ENCODE results near the gene MUC4. TPM values are rescaled to one million over a fixed set of nuclear protein-coding genes. Genes with fewer than 3 reads are reported as not detected.

Gene MUC4
- total and polyA plus RNA-seq, 10 of the 15 experiments (the other 5 are each of a cell fraction or from before 2014, with no cell fraction given): 0.02 to 0.46 (median 0.27) TPM; not detected in 4

DNA sequence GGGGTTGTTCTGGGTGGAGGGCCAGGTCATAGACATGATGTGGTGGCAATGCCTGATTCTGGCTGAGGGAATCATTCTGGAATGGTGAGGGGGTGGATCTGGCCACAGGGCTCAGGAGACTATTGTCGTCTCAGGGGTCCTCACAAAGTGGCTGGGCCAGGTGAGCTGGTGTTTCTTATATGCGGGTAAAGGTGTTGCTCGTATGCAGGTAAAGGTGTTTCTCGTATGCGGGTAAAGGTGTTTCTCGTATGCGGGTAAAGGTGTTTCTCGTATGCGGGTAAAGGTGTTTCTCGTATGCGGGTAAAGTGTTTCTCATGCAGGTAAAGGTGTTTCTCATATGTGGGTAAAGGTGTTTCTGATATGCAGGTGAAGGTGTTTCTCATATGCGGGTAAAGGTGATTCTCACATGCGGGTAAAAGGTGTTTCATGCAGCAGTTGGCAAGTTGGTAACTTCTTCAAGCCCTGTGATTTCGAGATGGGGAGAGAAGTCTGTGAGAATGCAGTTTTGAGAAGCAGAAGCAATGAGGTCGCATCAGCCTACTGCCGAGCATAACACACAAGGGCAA lies 10.5 kb upstream of the MUC4 start:
- Histone ChIP-seq H3K4me1 (ENCODE audit: control insufficient read depth, insufficient read depth, low read length) (no peaks in the 10 kb centered on the region), H4K20me1 (ENCODE audit: control insufficient read depth, insufficient read depth) (no peaks in the 10 kb centered on the region), H3K36me3 (ENCODE audit: control insufficient read depth in 2 of 2, insufficient read depth in 2 of 2, low read length in 1 of 2) (no peaks in the 10 kb centered on the region), H3K79me2 (ENCODE audit: control insufficient read depth, insufficient read depth, low read length) (no peaks in the 10 kb centered on the region), H2AFZ (ENCODE audit: control insufficient read depth, low read depth, low read length) (no peak overlapping the region), H3K27me3 (replicated peaks in 1 of 2; ENCODE audit: control insufficient read depth in 2 of 2, insufficient read depth in 2 of 2, low read length in 1 of 2) (no peaks in the 10 kb centered on the region), H3K9me3 (replicated peaks; ENCODE audit: control insufficient read depth, insufficient read depth, low read length) (no peaks in the 10 kb centered on the region), H3K9ac (ENCODE audit: control insufficient read depth, insufficient read depth, low read length) (no peak overlapping the region), H3K27ac (ENCODE audit: control insufficient read depth, insufficient read depth) (no peak overlapping the region), H3K4me2 (ENCODE audit: control insufficient read depth, insufficient read depth) (no peak overlapping the region), H3K4me3 (no peak overlapping the region)
- FAIRE-seq (no peak), ATAC-seq (no peak), DNase-seq (ENCODE audit: low read depth, low spot score) (no peak)
- ChIA-PET SMC1A (ENCODE audit: uncharacterized antibody, unreplicated experiment) (no interaction called here), CTCF (no interaction called here), POLR2A (interaction anchor here (0.5 to 0.7 kb wide), 3 partner anchors 19 to 130 kb away, joined by 3 to 5 read pairs (median 3); no protein-coding TSS in a partner anchor), RAD21 (ENCODE audit: unreplicated experiment) (no interaction called here)
- intact Hi-C loops (cut with micrococcal nuclease; ENCODE audit: unreplicated experiment): no loop called here
- no TSS peak for BruUV-seq (replicated peaks)
- in situ Hi-C loops (cut with MboI): no loop called here
- no peak for TF ChIP-seq MYC (IDR thresholded peaks at IDR 0.05; ENCODE audit: insufficient read depth, insufficient read length, insufficient replicate concordance, low read length, severe bottlenecking)
- TF ChIP-seq CREM (IDR thresholded peaks at IDR 0.05; ENCODE audit: low read depth): no peak
- TF ChIP-seq, protein P1, sequence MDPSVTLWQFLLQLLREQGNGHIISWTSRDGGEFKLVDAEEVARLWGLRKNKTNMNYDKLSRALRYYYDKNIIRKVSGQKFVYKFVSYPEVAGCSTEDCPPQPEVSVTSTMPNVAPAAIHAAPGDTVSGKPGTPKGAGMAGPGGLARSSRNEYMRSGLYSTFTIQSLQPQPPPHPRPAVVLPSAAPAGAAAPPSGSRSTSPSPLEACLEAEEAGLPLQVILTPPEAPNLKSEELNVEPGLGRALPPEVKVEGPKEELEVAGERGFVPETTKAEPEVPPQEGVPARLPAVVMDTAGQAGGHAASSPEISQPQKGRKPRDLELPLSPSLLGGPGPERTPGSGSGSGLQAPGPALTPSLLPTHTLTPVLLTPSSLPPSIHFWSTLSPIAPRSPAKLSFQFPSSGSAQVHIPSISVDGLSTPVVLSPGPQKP (IDR thresholded peaks at IDR 0.05; ENCODE audit: low read depth, low read length): no peak
- no peak for TF ChIP-seq CBX5 (IDR thresholded peaks at IDR 0.05; ENCODE audit: low read depth)
- TF ChIP-seq BRCA1 (IDR thresholded peaks at IDR 0.05; ENCODE audit: low read depth, low read length): no peak
- TF ChIP-seq ETV6 (conservative IDR thresholded peaks at IDR 0.05 in 1 of 2, IDR thresholded peaks at IDR 0.05 in 1 of 2; ENCODE audit: borderline replicate concordance in 1 of 2, low read depth in 1 of 2): no peak
- no peak for TF ChIP-seq ZNF622 (IDR thresholded peaks at IDR 0.05)
- TF ChIP-seq, protein P2, sequence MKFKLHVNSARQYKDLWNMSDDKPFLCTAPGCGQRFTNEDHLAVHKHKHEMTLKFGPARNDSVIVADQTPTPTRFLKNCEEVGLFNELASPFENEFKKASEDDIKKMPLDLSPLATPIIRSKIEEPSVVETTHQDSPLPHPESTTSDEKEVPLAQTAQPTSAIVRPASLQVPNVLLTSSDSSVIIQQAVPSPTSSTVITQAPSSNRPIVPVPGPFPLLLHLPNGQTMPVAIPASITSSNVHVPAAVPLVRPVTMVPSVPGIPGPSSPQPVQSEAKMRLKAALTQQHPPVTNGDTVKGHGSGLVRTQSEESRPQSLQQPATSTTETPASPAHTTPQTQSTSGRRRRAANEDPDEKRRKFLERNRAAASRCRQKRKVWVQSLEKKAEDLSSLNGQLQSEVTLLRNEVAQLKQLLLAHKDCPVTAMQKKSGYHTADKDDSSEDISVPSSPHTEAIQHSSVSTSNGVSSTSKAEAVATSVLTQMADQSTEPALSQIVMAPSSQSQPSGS (IDR thresholded peaks at IDR 0.05; ENCODE audit: low read length): no peak
- no peak for TF ChIP-seq RFX5 (IDR thresholded peaks at IDR 0.05; ENCODE audit: low read depth, low read length)
- no peak for TF ChIP-seq BHLHE40 (IDR thresholded peaks at IDR 0.05; ENCODE audit: borderline replicate concordance in 1 of 2, low read depth in 2 of 2, low read length in 1 of 2)
- WGBS (ENCODE audit: insufficient coverage, insufficient replicate concordance, low lambda C conversion rate, missing lambda C conversion rate): 76% methylated on average over 16 of the region's 16 CpGs

Data from GM12878 (cell line).